ENCODE results near the gene IVNS1ABP.
"Not testable (repeated sequence)": the region's sequence is repeated elsewhere in the genome, so short reads cannot be mapped to it uniquely, and the experiment has no call there.

IVNS1ABP gene

DNA sequence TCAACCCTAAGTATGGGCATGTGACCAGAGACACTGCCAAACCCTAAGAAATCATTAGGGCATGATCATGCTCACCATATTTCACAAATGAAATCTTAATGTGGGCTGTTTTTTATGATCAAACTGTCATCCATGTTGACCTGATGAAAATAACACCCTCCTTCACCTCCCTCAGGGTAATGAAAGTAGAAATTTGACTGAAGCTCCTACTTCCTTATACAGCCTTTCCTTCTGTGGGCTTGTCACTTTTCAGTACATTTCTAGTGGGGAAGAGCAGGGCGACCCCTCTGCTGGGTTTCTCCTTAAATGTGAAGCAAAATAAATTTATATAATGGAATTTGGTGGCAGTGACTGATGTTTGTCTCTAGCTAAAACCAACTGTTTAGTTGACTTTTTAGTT is 25.9 kb downstream of the IVNS1ABP start:
- no peak for DNase-seq

DNA sequence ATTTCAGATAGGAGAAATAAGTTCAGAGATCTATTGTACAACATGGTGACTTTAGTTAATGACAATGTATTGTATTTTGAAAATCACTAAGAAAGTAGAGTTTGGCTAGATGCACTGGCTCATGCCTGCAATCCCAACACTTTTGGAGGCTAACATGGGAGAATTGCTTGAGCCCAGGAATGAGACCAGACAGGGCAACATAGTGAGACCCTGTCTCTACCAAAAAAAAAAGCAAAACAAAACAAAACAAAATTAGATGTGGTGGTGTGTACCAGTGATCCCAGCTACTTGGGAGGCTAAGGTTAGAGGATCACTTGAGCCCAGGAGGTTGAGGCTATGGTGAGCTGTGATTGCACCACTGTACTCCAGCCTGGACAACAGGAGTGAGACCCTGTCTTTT is 27.2 kb downstream of the IVNS1ABP start:
- no peak for DNase-seq

DNA sequence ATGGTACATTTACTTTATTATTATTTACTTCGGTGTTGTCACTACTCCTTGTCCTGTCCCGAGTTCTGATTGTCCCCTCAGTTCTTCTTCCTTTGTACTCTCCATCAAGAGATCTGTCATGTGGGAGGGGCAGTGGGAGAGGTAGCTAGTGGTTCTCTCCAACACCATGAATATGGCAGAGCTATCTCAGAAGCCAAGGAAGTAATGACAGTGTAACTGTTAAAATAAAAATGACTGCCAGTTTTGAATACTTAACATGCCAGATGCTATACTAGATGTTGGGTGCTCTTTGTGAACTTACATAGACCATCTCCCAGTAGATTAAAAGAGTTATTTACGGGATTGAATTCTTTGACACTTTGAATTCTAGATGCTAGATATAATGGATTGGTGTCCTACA is 28.6 kb downstream of the IVNS1ABP start:
- DNase-seq: no peak

DNA sequence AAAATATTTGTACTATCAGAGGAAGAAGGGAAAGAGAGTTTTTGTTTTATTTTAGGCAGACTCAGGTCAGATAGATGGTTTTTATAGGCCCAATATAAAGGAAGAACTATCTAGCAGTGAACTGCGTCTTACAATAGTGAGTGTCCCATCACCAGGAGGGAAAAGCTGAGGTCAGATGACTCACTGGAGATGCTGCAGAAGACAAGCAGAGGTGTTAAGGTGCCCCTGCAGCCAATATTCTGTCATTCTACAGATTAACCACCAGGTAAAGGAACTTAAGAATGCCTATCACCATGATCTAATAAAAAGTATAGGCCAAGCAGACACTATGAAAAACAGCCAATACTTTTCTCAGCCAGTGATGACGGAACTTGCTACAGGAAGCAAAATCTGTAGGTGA is 29.6 kb downstream of the IVNS1ABP start:
- no peak for DNase-seq

DNA sequence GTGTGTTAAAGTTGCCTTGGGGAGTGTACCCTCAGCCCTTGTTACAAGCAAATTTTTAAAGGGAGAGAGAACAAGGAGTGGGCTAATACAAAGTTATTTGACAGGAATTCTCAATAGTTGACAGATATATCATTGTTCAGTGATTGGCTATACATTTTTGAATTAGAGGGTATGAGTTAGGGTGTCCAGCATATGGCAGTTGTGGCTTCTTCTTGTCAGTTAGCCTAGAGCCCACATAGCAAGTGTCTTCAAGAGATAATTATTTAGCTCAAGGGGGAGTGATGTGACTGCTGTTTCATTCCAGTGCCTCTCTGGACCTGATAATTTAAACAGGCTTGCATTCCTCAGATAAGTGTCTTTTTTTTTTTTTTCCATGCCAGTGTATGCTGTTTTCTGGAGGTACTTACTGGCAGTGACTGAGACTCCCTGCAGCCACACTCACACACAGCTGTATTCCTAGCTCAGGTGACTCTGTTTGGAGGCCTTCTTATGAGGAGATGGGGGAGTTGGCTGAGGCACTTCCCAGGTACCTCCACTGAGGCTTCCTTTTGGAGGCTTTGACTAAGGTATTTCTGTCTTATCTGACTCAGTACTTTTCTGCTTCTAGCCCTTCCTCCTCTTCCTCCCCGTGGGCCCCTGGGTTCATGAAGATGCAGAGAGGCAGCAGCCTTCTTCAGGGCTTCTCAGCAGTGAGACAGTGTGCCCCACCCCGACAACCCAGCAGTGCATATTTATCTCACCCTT is 32.3 kb downstream of the IVNS1ABP start:
- DNase-seq: no peak

DNA sequence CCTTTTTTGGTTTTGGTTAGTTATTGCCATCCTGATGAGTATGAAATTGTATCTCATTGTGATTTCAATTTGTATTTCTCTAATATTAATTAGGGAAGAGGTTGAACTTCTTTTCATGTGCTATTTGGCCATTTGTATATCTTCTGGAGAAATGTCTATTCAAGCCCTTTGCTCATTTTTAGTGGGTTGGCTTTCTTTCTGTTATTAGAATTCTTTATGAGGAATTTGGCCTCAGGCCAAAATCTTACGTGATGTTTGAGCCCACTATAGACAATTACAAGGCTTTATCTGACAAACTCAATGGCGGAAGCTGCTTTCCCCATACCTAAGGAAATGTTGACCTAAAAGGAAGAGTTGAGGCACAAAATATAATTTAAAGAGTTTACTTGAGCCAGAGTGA is 32.9 kb downstream of the IVNS1ABP start:
- no peak for DNase-seq

DNA sequence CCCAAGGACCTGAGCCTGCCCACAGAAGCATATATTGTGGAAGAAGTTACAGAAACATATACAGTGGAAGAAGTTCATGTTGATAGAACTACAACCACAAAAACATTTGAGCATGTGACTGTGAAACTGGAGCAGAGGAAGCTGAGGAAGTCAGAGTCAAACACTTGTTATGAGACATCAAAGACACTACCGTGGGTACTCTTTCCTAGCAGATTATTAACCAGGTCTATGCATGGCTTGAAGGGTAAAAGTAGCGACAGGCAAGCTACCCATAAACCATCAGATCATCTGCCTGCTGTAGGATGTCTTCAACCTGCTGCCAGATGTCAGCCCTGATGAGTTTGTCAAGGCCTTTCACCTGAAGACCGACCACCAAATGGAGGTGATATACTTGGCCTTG is 35.8 kb downstream of the IVNS1ABP start:
- no peak for DNase-seq

DNA sequence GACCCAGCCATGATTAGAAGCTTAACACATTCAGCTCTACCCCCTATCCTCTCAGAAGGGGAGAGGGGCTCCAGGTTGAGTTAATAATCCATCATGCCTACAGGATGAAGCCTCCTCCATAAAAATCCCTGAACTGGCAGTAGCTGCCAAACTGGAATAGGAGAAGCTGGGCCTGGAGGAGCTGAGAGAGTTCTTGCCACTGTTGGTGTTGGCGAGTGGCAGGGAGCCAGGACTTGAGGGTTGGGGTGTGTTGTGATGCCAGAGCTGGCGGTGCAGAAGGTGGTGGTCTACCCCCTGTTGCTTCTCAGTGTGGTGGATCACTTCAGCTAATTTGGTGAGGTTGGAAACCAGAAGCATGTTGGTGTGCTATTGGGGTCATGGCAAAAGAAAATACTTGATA is 36.5 kb downstream of the IVNS1ABP start:
- DNase-seq: no peak

DNA sequence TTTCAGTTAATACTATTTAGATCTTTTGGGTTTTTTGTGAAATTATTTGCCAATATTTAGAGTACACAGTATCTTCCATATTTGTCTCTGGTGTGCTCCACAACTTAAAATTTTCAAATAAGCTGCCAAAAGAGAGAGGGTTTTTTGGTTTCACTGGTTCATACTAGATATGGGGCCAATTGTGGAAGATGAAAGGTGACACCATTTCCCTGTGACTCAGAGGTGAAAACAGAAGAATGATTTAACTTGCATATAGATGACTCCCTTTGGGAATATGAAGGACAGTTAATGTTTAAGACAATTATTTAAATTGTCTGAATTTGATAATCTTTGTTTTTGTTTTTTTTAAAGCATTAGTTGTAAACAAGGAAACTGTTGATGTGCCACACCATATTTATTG is 37.5 kb downstream of the IVNS1ABP start:
- DNase-seq: peak; percentile 44

DNA sequence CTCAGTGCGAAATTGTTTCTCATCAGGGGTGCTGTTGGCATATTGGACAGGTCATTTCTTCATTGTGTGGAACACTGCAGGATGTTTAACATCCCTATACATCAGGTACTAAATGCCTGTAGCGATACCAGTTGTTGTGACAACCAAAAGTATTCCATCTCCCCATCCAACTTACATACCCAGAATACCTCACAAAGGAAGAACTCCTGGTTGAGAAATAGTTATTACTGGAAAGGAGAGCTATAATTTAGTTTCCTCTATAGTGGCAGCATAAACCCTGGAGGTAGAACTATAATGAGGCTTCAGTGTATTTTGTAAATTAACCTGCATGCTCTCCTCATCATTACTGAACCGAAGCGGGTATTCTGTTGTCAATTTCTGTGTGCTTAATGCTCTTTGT is 45.1 kb downstream of the IVNS1ABP start:
- no peak for DNase-seq

DNA sequence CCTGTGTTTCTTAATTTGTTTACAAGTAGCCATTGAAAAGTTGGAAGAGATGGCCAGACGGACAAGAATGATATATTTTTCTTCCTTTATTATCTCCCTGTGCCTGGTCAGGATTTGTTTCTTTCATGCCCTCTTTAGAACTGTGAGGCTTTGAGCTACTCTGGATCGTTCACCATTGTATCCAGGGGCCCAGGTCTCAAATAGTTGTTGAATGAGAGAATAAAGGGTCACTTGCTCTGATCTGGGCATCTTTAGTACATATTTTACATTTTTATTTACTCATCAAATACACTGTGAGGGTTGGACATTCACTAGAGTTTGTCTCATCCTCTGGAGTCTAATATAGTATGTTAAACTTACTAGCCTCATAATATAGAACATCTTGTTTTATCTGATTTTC is 48.7 kb downstream of the IVNS1ABP start:
- DNase-seq: no peak

DNA sequence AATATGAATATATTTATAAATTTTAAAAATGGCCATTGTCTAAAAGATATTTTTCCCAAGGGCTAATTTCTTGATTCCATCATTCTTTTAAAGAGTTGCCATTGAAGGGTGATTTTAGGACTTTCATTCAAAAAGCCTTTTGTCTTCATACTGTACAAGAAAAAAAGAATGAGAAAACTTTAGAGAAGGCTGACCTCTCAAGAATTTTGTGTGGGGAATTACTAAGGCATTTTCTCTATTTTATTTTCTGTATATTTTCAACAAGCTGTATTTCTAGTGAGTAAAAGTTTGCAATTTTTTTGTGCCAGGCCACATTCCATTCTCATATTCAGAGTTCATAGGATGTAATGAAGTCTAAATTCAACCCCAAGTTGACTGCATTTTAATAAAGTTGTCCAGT is 49.3 kb downstream of the IVNS1ABP start:
- no peak for DNase-seq

DNA sequence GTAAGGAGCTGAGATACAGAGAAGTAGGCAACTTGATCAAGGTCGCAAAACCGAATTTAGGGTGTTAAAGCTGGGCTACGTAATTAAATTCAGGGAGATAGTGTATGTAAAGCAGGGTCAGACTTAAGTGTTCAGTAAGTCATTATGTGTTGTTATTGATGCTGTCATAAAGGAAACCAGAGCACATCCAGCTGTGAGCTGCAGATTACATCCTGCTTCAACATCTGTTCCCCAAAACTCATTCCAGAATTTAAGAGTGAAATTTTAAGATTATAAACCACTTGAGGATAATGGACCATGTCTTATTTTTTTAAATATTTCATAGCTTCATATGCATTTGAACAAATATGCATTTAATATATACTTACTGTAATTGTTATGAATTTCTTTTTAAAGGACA is 49.7 kb downstream of the IVNS1ABP start:
- no peak for DNase-seq

DNA sequence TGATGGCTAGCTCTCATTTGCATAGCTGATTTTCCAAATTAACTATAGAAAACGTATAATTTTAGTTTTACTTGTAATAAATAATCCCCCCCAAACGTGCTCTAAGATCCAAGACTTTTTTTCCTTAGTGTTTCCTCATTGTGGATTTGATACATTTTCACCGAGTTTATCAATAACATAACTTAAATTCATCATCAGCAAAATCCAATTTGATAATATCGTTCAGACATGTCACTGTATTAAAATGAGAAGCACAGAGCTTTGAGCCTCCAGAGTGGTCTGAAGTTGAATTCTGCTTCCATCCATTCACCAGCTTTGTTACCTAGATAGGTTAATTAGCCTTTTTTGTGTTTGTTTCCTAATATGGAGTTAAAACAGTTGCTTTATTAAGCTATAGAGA is 51.7 kb downstream of the IVNS1ABP start:
- DNase-seq: no peak

DNA sequence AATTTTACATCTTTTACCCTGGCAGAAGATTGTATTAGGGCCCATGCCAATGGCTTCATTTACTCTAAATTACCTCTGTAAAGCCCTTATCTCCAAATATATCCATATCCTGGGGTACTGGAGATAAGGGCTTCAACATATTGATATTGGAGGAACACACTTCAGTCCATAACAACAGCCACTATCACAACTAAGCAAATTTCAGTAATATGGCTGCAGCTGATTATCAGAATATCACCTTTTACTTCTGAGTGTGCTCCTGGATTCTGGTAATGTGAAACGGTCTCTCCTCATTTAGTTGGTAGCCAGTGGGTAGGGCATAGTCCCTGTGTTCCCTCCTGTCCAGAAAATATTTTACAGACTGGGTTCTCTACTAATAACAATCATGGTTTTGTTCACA is 53.3 kb downstream of the IVNS1ABP start:
- DNase-seq: no peak

DNA sequence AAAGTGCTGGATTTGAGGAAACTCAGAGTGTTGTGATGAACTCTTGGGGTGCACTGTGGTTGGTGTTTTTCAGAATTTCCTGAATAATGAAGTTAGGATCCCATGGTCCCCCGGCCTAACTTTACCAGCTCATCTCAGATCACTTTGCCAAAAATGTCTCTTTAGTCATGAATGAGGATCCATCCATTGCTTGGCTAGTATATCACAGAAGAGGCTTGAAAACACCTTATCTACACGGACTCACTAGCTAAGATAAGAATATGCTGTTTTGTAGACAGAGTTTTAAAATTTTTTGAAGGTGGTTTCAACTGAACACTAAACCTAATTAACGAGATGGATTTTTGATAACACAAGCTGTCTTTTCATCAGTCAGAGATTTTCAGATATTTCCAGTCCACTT is 53.8 kb downstream of the IVNS1ABP start:
- no peak for DNase-seq

DNA sequence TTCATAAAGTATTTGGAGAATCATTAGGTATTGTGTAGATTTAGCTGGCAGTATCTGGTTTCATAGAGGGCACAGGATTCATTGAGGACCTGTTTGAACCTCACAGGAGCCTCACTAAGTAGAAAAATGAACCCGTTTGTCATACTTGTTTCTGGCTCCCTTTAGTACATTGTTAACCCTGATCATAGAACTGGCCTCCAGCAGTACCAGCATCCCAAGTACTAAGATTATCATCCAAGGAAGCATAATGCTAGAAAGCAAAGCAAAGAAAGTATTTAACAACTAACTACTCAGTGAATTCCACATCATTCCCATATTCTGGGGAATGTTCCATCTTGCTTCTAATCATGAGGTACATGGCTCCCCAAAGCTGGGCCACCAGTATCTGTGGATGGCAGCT is 54.9 kb downstream of the IVNS1ABP start:
- no peak for DNase-seq

DNA sequence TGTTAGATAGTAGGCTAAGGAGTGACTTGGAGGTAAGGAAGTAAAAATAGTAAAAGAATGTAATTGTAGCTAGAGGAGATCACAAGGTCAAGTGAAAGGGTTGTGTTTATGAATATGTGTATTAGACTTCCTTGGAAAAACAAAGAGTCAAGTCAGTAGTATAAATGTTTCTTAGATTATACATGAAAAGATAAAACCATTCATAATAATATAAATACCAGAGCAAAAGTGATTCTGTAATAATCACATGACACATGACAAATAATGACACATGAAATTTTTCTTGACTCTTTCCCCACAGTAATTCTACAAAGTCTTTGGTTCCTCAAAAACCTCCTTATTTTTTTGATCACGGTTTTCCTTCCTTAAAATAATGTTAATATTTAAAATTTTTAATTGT is 56.4 kb downstream of the IVNS1ABP start:
- no peak for DNase-seq

DNA sequence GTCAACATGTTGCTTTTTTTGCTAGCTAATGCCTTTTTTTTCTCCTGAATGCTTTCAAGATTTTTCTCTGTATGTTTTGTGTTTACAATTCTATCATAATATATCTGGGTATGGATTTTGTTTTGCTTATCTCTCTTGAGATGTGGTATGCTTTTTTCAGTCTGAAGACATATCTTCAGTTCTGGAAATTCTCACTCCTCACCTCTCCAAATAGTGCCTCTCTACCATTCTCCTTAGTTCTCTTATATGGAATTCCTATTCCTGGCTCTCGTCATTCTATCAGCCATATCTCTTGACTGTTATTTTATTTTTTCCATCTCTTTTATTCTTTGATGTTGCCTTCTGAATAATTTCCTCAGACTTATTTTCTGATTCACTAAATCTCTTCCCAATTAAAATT is 58.4 kb downstream of the IVNS1ABP start:
- no peak for DNase-seq

DNA sequence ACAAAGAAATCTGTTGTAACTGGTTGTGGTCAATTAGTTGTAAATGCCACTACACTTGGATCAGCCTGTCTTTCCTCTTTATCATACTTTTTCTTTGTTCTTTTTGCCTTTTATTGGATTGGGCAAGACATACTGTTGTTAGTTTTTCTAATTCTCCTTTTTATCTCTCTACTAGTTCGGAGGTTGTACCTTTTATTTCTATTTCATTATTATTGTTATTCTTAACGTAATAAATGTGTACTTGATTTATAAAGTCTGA is 59.2 kb downstream of the IVNS1ABP start:
- DNase-seq: peak; percentile 7

DNA sequence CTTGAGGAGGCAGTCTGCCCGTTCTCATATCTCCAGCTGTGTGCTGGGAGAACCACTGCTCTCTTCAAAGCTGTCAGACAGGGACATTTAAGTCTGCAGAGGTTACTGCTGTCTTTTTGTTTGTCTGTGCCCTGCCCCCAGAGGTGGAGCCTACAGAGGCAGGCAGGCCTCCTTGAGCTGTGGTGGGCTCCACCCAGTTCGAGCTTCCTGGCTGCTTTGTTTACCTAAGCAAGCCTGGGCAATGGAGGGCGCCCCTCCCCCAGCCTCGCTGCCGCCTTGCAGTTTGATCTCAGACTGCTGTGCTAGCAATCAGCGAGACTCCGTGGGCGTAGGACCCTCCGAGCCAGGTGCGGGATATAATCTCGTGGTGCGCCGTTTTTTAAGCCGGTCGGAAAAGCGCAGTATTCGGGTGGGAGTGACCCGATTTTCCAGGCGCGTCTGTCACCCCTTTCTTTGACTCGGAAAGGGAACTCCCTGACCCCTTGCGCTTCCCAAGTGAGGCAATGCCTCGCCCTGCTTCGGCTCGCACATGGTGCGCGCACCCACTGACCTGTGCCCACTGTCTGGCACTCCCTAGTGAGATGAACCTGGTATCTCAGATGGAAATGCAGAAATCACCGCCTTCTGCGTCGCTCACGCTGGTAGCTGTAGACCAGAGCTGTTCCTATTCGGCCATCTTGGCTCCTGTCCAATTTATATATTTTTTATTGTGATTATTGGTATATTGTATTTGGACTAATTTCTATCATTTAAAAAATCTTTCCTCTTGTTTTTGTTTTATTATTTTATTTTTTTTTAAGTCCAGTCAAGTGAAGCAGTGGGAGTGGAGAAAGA is 59.7 kb downstream of the IVNS1ABP start:
- DNase-seq: not testable (repeated sequence)

DNA sequence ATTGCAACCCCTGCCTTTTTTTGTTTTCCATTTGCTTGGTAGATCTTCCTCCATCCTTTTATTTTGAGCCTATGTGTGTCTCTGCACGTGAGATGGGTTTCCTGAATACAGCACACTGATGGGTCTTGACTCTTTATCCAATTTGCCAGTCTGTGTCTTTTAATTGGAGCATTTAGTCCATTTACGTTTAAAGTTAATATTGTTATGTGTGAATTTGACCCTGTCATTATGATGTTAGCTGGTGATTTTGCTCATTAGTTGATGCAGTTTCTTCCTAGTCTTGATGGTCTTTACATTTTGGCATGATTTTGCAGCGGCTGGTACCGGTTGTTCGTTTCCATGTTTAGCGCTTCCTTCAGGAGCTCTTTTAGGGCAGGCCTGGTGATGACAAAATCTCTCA is 61.4 kb downstream of the IVNS1ABP start:
- not testable (repeated sequence) for DNase-seq

DNA sequence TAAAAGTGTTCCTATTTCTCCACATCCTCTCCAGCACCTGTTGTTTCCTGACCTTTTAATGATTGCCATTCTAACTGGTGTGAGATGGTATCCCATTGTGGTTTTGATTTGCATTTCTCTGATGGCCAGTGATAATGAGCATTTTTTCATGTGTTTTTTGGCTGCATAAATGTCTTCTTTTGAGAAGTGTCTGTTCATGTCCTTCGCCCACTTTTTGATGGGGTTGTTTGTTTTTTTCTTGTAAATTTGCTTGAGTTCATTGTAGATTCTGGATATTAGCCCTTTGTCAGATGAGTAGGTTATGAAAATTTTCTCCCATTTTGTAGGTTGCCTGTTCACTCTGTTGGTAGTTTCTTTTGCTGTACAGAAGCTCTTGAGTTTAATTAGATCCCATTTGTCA is 64.6 kb downstream of the IVNS1ABP start:
- DNase-seq: not testable (repeated sequence)

DNA sequence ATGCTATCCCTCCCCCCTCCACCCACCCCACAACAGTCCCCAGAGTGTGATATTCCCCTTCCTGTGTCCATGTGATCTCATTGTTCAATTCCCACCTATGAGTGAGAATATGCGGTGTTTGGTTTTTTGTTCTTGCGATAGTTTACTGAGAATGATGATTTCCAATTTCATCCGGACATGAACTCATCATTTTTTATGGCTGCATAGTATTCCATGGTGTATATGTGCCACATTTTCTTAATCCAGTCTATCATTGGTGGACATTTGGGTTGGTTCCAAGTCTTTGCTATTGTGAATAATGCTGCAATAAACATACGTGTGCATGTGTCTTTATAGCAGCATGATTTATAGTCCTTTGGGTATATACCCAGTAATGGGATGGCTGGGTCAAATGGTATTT is 65.1 kb downstream of the IVNS1ABP start:
- not testable (repeated sequence) for DNase-seq

DNA sequence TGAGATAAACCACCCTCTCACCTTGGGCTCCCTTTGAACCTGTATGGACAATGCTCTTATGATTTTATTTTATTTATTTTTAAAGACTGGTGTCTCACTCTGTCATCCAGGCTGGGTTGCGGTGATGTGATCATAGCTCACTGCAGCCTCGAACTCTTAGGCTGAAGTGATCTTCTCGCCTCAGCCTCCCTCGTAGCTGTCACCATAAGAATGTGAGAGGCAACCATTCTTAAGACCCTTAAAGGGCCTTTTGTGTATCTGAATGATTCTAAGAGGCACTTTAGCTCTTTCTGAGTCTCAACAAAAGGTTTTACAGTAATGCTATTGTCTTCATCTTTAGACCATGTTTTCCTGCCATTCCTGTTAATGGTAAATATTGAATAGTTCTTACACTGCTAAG is 67.0 kb downstream of the IVNS1ABP start:
- no peak for DNase-seq

Data from fibroblast of upper back skin (primary cell).